CD1c-positive myeloid dendritic cell (primary cell): ENCODE measurements around the gene RAPGEFL1.
"Not testable (repeated sequence)": the region's sequence is repeated elsewhere in the genome, so short reads cannot be mapped to it uniquely, and the experiment has no call there.

Experiments used
- DNase-seq: peaks from one replicate; pipeline ENCODE4 v3.0.0-alpha.2; 2016; ENCODE audit errors: extremely low spot score

The RAPGEFL1 gene

DNA sequence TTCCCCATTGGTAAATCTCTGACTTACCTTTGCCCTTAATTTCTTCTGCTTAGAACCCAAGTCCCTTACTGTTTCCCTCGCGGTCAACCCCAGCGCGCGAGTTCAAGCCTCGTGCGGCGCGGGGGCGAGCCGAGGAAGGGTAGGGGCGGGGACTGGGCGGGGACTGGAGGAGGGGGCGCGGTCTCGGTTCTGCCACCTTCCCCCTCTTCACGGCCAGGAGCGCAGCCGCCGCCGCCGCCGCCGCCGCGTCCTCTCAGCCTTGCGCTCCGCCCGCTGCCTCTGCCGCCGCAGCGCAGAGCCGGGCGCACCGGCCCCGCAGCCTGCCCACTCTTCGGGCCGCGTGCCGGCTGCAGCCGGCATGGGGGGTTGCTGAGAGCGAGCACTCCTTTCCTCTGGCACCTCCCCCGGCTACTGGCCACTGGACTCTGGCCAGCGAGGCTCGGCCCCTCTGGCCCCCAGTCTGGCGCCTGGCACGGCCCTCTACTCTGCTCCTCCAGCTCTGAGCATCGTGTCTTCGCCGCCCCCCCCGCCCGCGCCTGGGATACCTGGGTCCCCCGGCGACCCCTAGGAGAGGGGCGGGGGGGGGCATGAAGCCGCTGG, at the start of gene RAPGEFL1:
Gene RAPGEFL1 (plus strand): TSS at position 196 of the 600 bp plus-strand sequence. CDS start 392 bp downstream, at position 588.
- peak; percentile 87 for DNase-seq

DNA sequence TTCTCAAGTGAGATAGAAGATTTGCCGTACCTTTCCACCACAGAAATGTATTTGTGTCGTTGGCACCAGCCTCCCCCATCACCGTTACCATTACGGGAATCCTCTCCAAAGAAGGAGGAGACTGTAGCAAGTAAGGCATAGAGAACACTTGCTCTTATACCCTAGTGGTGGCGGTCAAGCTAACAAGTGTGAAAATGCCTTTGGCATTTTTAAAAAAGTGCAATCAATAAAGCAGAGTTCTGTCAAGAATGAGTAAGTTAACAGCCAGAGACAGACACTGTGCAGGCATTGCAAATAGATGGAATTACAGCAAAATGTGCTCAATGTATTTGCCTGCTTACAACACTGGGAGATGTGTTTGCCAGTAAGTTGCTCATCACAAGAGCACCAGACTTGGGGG, 47.8 kb upstream of the RAPGEFL1 start:
- DNase-seq: no peak

DNA sequence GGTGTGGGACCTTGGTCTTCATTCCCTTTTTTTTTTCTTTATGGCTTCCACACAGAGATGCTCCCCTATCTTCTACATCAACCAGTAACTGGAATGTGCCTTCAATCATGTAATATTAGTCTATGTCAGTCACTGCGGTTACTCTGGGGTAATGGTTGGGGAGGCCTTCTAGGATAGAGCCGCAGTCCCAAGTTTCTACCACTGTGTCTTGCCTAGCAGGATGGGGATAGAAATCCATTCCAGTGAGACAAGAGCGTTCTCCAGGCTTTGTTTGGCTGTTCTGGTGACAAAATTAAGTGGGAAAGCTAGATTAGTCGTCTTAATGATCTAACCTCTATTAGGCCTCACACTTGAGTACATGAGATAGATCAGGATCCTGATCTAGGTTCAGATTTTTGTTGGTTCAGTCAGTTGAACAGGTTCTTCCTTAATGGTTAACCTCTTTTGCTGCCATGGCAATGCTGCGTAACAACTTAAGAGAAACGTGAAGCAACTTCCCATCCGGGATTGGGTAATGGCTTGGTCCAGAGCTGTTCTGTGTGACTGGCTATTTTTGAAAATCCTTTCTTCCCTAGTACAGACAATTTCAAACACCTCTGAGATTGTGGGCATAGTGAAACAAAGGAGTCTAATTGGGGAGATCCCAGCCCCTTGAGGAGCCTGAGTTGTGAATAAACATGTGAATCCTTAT, 46.8 kb upstream of the RAPGEFL1 start:
- DNase-seq: peak; percentile 86

DNA sequence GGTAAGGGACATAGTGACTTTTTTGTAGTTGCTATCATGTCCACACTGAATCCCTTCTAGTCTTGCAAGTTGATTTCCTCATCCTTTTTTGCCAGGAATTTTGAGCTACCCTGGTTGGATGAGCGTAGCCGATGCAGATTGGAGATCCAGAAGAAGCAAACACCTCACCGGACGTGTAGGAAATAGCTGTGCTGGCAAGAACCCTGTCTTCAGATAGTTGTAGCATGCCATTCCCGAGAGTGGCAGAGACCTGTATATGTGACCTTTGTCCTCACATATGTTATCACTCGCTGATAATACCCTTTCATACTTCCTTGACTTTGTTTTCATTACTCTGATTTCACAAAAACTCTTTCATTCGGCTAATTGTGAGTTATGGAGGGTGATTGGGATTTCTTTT, 43.1 kb upstream of the RAPGEFL1 start:
- no peak for DNase-seq

- no peak for DNase-seq
Measured at GRCh38 chr17:40135817-40136216, 41.5 kb upstream of the RAPGEFL1 start.

GRCh38 chr17:40139566-40140058, 37.7 kb upstream of the RAPGEFL1 start:
- DNase-seq: no peak

- not testable (repeated sequence) for DNase-seq
Measured at GRCh38 chr17:40143166-40143565, 34.1 kb upstream of the RAPGEFL1 start.

DNA sequence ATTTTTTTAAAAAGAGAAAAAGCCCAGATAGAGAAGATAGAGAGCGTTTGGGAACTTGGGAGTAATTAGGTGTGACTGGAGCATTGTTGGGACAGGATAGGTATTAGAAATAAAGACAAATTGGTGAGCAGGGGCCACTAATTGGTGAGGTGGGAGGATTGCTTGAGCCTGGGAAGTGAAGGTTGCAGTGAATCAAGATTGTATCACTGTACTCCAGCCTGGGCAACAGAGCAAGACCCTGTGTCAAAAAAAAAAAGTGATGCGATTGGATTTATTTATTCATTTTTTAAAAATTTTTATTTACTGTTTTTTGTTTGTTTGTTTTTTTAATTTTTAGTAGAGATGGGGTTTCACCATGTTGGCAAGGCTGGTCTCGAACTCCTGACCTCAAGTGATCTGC, 31.8 kb upstream of the RAPGEFL1 start:
- no peak for DNase-seq

- no peak for DNase-seq
Measured at GRCh38 chr17:40148527-40148926, 28.7 kb upstream of the RAPGEFL1 start.

- DNase-seq: no peak
Measured at GRCh38 chr17:40150276-40150675, 27.0 kb upstream of the RAPGEFL1 start.

DNA sequence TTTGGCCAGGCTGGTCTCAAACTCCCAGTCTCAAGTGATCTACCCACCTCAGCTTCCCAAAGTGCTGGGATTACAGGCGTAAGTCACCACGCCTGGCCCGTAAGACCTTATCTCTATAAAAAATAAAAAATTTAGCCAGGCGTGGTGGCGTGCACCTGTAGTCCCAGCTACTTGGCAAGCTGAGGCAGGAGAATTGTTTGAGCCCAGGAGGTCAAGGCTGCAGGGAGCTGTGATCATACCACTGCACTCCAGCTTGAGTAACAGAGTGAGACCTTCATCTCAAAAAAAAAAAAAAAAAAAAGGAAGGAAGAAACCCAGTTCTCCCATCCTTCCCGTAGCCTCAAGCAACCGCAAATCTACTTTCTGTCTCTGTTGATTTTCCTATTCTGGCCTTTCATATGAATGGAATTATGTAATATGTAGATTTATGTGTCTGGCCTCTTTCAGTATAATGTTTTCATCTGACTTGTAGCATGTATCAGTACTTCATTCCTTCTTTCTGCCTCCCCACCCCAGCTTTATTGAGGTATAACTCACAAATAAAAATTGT, 25.8 kb upstream of the RAPGEFL1 start:
- DNase-seq: no peak

GRCh38 chr17:40153603-40154236, 23.6 kb upstream of the RAPGEFL1 start:
- DNase-seq: no peak

GRCh38 chr17:40157973-40158372, 19.3 kb upstream of the RAPGEFL1 start:
- peak; percentile 28 for DNase-seq

DNA sequence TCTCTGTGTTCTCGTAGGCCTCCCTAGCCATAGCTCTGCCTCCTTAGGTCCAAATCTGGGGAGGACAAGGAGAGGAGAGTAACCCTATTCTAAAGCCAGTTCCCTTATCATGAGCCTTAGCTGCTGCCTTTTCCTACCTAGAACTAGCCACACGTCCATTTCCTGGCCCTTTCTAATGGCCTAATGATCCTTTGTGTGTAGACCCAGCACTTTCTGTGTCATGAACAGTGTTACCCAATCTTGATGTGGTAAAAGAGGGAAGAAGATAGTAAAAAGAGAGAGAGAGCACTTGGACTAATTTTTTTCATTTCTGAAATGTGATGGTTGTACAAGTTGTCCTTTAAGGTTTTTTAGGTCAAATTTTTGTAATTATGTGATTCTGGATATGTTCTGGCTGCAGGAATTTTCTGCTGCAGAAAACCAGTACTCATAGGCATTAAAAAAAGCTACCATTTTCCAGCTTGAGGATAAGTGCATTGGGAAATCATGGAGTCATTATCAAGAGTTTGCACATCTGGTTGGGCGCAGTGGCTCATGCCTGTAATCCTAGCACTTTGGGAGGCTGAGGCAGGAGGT, 18.7 kb upstream of the RAPGEFL1 start:
- DNase-seq: no peak

DNA sequence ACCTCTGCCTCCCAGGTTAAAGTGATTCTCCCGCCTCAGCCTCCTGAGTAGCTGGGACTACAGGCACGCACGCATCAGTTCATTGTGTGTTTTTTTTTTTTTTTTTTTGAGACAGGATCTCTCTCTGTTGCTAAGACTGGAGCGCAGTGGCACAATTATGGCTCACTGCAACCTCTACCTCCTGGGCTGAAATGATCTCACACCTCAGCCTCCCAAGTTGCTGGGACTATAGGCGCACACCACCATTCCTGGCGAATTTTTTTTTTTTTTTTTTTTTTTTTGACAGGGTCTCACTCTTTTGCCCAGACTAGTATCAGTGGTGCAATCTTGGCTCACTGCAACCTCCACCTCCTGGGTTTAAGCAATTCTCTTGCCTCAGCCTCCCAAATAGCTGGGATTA, 17.8 kb upstream of the RAPGEFL1 start:
- DNase-seq: no peak

GRCh38 chr17:40167685-40168261, 9.5 kb upstream of the RAPGEFL1 start:
- no peak for DNase-seq

- peak; percentile 69 for DNase-seq
Measured at GRCh38 chr17:40168262-40168832, 8.9 kb upstream of the RAPGEFL1 start.

DNA sequence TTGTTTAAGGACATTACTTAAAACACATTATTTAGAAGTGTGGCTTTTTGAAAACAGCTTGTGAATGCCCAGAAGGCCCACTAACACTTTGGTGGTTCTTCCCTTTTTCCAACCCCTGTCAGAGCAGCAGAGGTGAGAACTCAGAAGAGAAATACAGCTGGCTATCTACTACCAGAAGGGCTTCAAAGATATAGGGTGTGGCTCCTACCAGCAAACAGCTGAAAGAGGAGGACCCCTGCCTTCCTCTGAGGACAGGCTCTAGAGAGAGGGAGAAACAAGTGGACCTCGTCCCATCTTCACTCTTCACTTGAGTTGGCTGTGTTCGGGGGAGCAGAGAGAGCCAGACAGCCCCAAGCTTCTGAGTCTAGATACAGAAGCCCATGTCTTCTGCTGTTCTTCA, 6.9 kb upstream of the RAPGEFL1 start:
- DNase-seq: no peak

- no peak for DNase-seq
Measured at GRCh38 chr17:40171750-40172149, 5.5 kb upstream of the RAPGEFL1 start.

DNA sequence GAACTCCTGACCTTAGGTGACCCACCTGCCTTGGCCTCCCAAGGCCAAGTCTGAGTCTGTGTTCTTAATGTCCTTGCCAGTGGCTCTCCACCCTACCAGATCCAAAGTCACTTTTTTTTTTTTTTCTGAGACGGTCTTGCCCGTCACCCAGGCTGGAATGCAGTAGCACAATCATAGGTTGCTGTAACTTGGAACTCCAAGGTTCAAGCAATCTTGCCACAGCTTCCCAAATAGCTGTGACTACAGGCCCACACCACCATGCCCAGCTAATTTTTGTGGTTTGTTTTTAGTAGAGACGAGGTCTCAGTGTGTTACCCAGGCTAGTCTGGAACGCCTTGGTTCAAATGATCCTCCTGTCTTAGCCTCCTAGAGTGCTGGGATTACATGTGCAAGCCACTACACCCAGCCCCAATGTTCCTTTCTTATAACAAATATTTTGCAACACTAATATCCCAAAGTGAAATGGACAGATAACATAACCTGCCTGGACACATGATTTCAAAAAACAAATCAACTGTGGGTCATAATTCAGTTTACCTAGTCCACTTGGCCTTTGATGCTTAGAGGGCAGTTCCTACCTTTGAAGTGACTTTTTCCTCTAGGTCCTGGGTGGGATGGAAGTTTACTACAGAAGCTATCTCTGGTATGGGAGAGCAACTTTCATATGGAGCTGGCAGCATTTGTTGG, 4.0 kb upstream of the RAPGEFL1 start:
- DNase-seq: no peak

DNA sequence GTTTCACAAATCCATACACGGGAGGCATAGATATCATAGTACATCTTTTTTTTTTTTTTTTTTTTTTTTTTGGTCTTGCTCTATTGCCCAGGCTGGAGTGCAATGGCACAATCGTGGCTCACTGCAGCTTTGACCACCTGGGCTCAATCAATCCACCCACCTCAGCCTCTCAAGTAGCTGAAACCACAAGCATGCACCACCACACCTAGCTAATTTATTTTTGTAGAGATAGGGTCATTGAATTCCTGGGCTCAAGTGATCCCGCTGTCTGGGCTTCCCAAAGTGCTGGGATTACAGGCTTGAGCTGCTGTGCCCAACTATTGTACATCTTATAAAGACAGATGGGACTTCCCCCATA, 3.5 kb upstream of the RAPGEFL1 start:
- DNase-seq: no peak
